T-helper 22 cell (primary cell): ENCODE data around the gene TGFBI.

ENCODE experiments used
- DNase-seq: peaks from one replicate; pipeline ENCODE4 v3.0.0-alpha.2; 2020; ENCODE audit warnings: low read depth

The TGFBI gene

DNA sequence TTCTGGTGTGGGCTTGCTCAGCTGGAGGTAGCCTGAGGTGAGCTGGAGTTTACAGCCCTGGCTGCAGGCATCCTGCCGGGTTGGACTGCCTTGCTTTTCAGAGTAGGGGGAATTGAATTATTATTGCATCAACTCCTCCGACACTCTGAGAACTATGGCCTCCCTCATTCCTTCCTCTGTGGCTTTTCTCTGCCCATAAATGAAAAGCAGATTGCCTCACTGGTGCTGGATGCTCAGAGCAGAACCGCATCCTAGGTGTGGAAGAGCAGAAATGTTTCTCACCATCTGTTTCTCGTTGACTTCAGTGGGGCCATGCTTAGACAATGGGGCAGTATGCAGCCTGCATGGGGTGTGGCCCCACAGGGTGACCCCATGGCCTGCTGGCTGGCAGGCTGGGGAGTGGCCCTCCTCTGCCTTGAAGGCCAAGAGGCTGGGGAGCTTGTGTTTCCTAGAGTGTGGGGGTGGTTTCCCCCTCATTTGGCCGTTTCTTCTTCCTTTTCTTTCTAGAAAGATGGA is 27.3 kb upstream of the TGFBI start:
- no peak for DNase-seq

DNA sequence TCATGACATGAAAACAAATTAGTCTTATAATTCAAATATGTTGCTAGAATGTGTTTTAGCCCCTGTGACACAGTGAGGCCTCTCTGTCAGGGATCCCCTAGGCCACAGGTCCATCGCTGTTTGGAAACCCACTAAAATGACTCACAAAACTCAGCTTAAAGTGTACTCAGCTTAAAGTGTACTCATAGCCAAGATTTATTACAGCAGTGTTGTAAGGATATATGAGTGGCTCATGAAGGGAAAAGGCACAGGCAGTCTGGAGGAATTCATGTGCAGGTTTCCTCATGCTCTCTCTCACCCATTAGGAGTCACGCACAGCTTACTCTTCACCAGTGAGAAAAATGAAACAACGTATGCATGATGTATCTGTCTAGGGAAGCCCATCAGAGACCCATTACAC is 24.4 kb upstream of the TGFBI start:
- no peak for DNase-seq

DNA sequence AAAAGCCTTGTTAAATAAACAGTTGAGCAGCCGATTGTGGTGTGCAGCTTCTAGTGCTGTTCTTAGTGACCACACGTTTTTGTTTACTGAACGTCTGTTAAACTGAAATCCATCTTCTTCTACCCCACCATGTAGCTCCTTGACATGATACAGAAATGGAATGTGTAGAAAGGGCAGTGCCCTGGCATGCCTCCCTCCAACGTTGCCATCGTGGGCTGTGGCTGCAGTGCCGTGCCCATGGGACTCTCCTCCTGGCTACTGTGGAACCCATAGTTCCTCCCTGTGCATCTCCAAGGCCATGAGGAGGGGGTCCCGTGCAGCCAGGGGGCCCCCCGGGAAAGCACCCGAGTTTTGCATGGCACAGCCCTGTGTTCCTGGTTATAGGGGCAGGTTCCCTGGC is 23.3 kb upstream of the TGFBI start:
- DNase-seq, result no peak

DNA sequence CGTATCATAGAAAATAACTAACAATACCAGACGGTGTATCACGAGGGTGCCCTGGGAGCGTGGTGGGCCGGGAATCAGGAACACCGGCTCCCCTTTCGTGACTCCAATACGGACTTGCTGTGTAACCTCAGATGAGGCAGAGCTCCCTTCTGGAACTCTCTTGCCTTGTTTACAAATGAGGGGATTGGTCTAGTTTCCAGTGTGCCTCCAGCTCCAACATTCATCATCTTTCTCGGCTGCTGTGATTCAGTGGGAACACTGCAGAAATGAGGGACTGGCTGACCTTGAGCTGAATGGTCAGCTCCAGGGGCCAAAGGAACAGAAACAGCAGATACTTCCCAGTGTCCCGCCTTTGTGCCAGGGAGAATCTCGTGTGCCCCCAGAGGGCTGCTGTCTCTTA is 22.6 kb upstream of the TGFBI start:
- no peak for DNase-seq

DNA sequence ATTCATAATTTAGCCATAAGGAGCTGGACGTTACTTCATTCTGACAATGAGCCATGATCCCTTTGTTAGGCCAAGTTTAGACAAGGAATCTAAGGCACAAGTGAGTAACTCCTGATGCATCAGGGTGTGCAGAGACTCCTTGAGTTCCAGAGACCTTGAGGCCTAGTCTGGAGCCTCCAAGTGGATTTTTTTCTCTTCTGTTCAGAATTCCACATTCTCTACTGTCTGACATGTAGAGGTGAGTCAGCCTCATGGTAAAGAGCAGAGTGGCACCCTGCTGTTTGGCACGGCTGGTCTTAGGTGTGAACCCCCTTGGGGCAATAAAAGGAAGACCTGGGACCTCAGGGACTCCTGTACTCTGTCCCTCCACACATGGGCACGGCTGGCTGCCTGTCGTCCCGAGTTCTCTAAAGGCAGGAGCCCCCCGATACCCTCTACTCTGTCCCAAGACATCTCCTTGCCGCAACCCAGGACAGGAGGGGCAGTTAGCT is 22.0 kb upstream of the TGFBI start:
- no peak for DNase-seq

DNA sequence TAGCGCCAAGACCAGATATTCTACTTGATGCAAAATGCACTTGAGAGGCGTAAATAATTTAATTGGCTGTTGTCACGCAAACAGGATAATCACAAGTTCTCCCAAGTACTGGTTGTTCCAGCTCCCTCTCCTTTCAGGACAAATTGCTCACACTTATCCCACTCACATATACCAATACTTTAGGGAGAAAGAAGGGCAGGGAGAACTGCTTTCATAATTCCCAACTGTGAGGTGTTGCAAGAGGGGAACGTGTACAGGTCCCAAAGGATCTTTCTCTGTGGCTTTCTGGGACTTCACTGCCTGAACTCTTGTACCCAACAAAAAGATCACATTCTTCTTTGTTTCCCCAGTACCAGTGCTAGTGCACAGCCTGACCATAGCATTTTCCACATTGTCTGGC is 21.5 kb upstream of the TGFBI start:
- no peak for DNase-seq

DNA sequence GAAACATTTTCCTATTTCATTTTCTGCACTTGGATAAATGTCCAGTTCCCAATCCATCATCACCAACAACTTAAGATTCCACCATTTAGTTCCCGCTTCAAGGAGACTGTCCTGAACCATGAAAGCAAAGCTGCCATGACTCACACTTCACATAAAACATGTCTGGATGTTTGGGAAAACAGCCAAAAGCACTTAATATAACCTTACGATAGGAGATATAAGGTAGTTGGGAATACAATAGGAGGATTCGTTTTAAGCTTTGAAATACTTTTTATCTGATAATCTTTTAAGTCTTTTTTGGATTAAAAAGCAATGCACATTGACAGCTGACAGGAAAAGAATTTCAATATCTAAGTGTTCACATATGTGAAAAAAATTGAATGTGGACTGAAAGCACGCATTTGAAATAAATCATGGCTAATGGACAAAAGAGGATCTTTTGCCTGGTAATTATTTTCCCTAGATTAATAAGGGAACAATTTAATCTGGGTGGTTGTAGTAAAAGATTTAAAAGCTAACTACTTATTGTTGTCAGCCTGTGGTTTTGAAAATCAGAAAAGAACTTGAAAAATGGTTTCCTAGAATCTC is 17.3 kb upstream of the TGFBI start:
- no peak for DNase-seq

DNA sequence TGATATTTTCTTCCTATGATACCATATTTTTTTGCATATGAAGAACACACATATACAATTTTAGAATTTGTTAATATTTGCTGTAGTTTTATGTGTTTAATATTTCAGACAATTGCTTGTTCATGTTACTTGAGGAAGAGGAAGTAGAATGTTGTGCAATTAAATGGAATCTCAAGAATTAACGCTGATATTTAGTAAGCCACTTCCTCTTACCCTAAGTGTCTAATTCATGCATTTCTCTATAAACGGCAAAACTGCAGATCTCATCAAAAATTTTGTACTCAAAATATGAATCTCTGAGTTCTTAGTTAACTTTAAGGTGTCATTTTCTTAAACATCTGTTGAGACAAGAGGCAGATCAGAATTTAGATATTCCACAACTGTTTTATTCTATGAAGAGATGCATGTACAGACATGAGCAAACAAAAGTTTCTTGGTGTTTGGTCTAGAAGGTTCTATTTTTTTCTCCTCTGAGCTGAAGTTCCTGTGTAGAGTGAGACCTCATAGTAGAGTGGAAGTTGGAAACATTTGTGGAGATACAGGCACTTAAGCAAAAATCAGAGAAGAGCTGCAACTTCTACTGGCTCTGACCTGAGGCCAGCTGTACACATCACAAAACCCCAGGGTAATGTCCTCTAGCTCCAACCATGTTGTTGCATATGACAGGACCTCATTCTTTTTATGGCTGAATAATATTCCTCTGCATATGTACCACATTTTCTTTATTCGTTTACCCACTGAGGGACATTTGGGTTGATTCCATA is 16.6 kb upstream of the TGFBI start:
- no peak for DNase-seq

DNA sequence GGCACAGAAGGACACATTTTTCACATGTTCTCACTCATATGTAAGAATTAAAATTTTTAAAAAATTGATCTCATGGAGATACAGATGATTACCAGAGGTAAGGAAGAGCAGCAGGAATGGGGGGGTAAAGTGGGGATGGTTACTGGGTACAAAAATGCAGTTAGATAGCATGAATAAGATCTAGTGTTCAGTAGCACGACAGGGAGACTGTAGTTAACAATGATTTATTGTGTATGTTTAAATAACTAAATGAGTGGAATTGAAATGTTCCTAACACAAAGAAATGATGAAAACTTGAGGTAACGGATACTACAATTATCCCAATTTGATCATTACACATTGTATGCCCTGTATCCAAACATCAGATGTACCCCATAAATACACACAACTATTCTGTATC is 15.2 kb upstream of the TGFBI start:
- no peak for DNase-seq

DNA sequence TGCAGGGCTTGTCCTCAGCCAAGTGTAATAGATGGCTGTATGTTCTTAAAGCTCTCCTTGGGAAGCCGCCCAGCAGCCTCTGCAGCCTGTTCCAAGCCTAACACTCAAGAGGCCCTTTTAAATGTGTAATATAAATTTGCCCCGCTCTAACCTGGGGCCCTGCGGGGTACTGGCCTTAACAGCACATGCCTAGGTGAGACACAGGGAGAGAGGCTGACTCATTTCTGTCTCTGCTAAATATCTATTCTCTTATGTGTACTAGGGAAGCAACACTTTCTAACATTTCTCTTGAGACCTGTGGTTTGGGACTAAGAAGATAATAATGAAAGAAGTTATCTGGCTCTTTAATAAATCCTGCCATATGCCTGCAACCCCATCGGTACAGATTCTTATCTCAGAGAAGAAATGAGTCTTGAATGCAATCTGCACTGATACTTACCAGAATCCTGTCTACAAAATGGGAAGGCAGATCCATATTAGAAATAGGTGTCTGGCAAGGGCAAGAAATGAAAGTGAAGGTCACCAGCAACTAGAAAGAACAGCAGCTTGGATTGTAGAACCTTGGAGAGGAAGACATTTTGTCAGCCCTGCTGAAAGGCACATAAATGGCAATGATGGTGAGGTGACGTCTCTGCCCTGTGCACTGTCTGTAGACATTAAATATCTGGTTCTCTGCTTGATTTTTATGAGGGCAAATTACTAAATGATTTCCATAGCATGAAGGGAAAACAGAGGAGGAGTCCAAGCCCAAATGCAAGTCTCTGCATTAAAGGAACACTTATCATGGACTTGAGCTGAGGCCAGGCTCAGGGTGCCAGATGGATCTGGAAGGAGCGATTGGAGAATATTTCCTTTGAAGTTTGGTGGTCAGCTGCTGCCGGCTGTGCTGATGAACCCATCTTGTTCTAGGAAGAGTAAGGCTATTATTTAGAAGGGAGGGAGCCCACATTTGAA is 14.5 kb upstream of the TGFBI start:
- no peak for DNase-seq

DNA sequence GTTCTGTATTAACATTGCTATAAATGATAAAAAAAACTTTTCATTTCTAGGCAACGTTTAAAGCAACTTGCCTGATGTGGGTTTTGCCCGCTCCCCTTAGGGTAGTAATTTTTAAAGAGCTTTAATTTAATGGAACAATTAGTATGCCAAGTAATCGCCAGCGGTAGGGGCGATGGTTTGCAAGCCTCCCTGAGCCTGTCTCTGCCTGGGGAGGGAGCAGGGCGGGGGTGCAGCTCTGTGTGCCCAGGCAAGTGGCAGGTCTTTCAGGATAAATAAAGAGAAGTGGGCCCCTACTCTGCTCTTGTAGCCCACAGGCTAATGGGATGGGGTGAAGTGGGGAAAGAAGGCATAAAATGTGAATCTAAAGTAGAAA is 13.8 kb upstream of the TGFBI start:
- DNase-seq, result no peak

DNA sequence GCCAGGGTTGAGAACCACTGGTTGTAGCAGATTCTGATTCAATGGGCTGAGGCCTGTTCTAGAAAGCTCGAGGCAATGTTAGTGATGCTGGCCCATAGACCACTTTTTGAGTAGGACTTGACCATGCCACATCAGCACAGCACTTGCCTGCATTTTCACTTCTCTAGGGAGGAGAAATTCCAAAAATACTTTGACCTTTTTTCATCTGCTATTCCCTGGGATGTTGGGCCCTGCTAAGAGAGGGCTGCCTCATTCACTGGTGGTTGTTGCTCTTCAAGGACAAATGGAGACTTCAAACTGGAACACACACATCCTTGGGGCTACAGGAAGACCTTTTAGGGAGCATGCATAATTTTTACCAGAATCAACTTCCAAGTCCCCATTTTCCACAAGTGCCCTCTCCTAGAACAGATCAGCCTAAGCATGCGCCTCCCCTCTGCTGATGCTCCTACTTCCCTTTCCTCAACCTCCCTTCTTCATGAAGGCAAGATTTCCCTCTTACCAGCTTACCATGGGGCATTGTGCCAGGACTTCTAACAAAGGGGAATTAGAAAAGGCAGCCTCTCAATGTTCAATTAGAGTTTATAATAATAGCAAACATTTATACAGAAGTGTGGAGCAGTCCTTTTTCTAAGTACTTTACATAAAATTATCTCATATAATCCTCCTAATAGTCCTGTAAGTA is 12.7 kb upstream of the TGFBI start:
- no peak for DNase-seq

DNA sequence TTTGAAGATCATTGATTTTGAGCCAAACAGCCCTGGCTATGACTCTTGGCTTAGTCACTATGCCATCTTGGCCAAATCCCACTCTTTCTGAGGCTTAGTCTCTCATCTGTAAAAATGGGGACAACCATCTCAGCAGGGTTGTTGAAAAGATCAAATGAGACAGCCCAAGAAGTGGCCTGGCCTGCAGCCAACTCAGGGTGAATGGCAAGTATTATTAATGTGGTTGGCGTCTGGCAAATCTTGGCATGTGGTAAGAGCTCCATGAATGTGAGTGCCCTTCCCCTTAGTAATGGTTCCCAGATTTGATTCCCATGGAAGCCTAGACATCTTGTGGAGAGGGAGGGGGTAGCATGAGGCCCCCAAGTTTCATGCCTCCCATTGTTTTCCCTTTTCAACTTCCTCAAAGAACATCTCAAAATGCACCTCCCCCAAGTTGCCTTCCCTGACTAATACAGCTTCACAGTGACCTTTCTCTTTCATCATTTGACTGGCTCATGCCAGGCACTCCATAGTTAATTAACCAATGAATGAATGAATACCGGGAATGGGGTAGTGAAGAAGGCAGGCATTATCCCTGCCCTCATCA is 11.8 kb upstream of the TGFBI start:
- no peak for DNase-seq

DNA sequence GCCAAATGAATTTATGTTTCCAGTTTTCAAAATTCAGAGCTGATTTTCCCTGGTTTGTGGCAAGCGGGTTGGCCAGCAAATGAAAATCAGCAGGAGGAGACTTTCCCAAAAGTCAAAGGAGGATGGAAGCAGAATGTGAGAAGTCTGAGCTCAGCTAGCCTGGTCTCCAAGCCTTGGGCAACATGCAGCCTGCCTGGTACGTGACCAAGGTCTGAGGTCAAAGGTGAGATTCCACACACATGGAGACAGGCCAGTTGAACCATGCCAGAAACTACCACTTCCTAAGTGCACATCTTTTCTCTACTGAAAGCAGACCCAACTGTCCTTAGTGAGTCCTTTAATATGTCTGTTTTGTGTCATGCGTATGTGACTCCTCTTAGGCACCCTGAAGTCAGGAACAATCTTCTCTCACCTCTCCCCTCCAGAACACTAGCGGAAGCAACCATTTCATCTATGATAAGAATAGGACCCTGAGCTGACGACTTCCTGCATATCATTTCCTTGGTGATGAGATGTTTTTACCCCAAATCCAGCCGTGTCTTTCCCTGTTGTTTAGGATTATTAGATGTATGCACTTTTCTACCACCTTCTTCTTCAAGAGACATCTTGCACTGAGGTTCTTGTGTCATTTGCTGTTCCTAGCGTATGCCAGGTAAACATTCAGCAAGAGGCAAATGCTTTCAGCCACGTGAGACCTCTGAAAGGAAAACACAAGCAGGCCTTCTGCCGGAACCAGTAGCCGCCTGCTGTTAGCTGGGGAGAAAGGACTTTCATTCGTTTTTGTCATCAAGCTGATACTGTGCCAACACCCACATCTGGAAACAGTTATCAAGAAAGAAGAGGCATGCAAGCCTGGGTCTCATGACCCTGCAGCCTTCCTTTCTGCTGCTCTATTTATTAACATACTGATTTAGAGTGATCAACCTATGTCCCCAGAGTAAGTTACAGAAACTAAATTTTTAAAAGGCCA is 9.7 kb upstream of the TGFBI start:
- DNase-seq, result no peak

DNA sequence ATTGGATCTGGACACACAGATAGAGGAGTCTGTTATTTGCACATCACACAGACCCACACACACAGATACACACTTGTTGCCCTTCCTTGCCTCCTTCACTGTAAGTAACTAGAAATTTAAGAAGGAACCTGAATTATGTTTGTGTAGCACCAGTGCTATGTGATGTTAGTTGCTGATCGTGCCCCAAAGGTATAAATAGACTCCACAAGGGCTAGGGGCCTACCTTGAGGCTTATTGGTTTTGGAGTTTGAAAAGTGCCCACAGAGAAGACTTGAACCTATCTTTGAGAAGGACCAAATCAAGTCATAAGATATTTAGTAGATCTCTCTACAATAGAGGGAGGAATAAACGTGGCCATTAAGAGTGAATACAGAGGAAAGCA is 8.8 kb upstream of the TGFBI start:
- DNase-seq, result no peak

DNA sequence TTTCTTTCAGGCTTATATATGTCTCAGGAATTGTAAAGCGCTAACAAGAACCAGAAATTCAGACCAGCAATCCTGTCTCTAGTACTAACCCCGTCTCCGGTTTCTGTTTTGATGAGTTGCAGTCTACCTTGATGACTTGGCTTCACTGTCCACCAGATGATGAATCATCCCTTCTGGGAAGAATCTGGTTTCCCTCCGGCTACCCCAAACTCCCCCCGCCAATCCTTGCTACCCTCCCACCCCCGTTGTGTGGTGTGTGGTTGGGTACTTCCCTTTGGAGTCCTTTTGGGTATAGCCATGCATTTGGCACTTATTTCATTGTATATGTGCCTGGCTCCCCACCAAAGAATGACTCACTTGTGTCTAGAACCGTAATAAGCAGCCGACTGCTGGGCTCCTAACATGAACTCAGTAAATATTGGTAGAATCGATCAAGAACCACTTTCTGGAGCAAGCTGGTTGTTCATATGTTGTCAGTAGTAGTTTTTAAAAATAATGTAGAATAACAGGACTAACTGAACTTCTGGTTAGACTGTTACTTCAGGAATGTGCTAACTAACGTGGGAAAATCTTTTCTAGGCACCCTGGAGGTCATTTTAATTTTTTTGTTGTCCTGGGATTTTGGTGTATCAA is 8.3 kb upstream of the TGFBI start:
- DNase-seq, result peak; percentile 17

DNA sequence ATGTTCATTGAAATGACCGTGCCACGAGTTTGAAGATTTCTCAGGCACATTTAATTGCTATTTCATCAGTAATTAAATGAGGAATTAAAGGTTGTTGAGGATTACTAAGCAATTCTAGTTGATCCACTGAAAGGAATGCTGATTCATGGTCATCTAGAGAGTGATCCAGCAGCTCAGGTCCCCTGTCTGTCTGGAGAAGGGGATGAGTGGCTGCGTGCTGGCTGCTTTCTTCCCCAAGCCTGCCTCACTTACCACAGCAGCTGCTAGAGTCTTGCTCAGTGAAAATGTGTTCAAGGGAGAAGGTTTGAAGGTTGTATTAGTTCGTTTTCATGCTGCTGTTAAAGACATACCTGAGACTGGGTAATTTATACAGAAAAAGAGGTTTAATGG is 7.8 kb upstream of the TGFBI start:
- no peak for DNase-seq

DNA sequence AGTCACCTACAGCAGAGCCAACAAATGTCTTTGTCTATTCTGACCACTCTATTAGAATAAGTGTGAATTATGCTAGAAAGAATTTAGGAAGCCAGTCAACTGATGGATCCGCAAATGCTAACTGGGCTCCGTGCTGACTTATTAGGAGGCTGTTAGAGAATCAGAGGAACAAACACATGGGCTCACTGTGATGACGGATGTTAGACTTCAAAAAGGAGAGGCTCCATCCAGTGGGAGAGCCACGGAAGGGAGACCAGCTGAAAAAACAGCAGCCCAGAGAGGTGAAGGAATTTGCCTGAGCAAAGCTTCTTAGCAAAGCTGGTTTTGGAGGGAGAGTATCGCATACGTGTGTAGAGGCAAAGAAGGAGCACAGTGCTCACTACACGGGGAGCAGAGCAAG is 5.8 kb upstream of the TGFBI start:
- no peak for DNase-seq

DNA sequence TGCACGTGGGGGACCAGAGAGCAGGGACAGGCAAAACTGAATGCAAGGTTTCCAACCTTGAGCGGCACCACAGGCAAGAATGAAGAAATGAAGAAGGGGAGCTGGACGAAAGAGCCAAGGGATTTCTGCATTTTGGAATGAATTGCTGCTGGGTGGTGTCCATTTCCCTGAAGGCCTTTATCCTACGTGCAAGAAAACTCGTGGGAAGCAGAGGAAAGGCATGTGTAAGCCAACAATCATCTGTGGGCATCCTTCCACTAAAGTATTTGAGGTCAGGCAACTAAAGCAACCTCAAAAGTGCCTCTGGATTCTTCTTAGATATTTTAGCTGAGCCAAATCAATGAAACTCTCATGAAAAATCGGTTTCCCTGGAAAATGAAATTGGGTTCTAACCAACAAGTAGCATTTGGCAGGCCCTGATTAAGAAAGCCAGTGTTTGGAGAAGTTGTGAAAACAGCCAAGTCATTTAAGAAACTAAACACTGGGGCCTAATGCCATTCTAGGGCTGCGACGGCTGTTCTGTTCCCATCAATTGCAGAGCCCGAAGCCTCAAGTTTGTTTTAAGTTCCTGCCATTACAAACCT is 4.7 kb upstream of the TGFBI start:
- DNase-seq, result no peak

DNA sequence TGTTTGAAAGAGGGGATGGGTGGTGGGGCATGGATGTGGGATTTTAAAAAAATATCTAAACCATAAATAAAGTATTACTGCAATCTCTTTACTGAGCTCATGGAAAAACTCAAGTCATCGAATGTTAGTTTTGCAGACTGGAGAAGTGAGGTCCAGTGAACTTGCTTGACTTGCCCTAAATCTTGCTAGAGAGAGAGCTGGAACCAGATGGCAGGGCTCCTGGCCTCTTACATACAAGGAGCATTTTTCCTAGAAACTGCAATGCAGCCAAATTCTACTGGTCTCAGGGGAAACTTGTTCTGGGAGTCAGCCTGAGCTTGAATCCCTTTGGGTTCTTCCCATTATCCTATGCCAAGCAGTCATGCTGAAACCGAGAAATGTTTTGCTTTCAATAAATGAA is 2.9 kb upstream of the TGFBI start:
- no peak for DNase-seq
